CD14-positive monocyte (primary cell): ENCODE measurements around the gene SUCO. TPM values are rescaled to one million over a fixed set of nuclear protein-coding genes. Genes with fewer than 3 reads are reported as not detected.

Experiments
- DNase-seq, 3 donors: peaks; one replicate each; pipeline ENCODE4 v3.0.0-alpha.2; 2011 to 2022
- H2AFZ ChIP-seq: 2 replicates; pipeline ENCODE4 v1.6.0; 2012; ENCODE audit warnings: mild to moderate bottlenecking, low read depth, low read length, inconsistent platforms; ENCODE audit not compliant: insufficient read depth, poor library complexity, severe bottlenecking
- H3K27ac ChIP-seq, 2 donors: 1 replicate in 1 of 2; 2 replicates in 1 of 2; pipeline ENCODE4 v1.5.1; 2012 to 2013; ENCODE audit warnings: low read length in 2 of 2, control low read depth in 1 of 2, inconsistent platforms in 1 of 2, low read depth in 1 of 2, mild to moderate bottlenecking in 1 of 2
- H3K27me3 ChIP-seq, 2 donors: one replicate each; pipeline versions ENCODE4 v1.6.0 to v1.6.1; 2011 to 2013; ENCODE audit warnings: low read length in 2 of 2; ENCODE audit not compliant: control insufficient read depth in 2 of 2, insufficient read depth in 2 of 2
- H3K36me3 ChIP-seq, 2 donors: replicated peaks in 1 of 2; 1 replicate in 1 of 2; 2 replicates in 1 of 2; pipeline versions ENCODE4 v1.5.1 to v1.6.1; 2012 to 2013; ENCODE audit warnings: low read length in 2 of 2, control low read depth in 1 of 2, inconsistent platforms in 1 of 2, mild to moderate bottlenecking in 1 of 2; ENCODE audit not compliant: insufficient read depth in 2 of 2, control insufficient read depth in 1 of 2
- H3K4me1 ChIP-seq, 2 donors: 1 replicate in 1 of 2; 2 replicates in 1 of 2; pipeline versions ENCODE4 v1.5.1 to v1.6.1; 2012 to 2013; ENCODE audit warnings: low read length in 2 of 2, control low read depth in 1 of 2, inconsistent platforms in 1 of 2, mild to moderate bottlenecking in 1 of 2, moderate library complexity in 1 of 2; ENCODE audit not compliant: insufficient read depth in 2 of 2, control insufficient read depth in 1 of 2
- H3K4me2 ChIP-seq: replicated peaks from 2 replicates; pipeline ENCODE3; 2012; ENCODE audit warnings: low read length, moderate library complexity, mild to moderate bottlenecking; ENCODE audit not compliant: poor library complexity, severe bottlenecking; ENCODE audit errors: extremely low read depth
- H3K4me3 ChIP-seq, 3 experiments: fragments of 200-600 bp in 1 of 3; sonication (generic) in 1 of 3; replicated peaks in 1 of 3; 1 replicate in 2 of 3; 2 replicates in 1 of 3; pipeline ENCODE4 v1.5.1; 2011 to 2013; ENCODE audit warnings: low read length in 3 of 3, mild to moderate bottlenecking in 3 of 3, control low read depth in 2 of 3, low read depth in 2 of 3, inconsistent platforms in 1 of 3, moderate library complexity in 1 of 3
- H3K79me2 ChIP-seq: 2 replicates; pipeline ENCODE4 v1.6.0; 2012; ENCODE audit warnings: mild to moderate bottlenecking, control low read depth, inconsistent platforms, low read length, moderate library complexity; ENCODE audit not compliant: insufficient read depth
- H3K9ac ChIP-seq: 2 replicates; pipeline ENCODE4 v1.6.0; 2017; ENCODE audit warnings: low read length, mild to moderate bottlenecking; ENCODE audit not compliant: insufficient read depth, poor library complexity, severe bottlenecking
- H3K9me3 ChIP-seq, 2 donors: replicated peaks in 1 of 2; 1 replicate in 1 of 2; 2 replicates in 1 of 2; pipeline versions ENCODE4 v1.5.1 to v1.6.1; 2012 to 2013; ENCODE audit warnings: low read length in 2 of 2, control low read depth in 1 of 2; ENCODE audit not compliant: control insufficient read depth in 1 of 2, insufficient read depth in 1 of 2
- H4K20me1 ChIP-seq: 2 replicates; pipeline ENCODE4 v1.6.0; 2012; ENCODE audit warnings: mild to moderate bottlenecking, low read length, control low read depth, moderate library complexity; ENCODE audit not compliant: insufficient read depth
- H3K27ac Mint-ChIP-seq, 7 donors: one replicate each; pipeline ENCODE4 v1.8.0; 2020; ENCODE audit warnings: mild to moderate bottlenecking in 7 of 7, mixed read lengths in 7 of 7, moderate library complexity in 6 of 7, inconsistent platforms in 2 of 7
- H3K27me3 Mint-ChIP-seq, 3 donors: one replicate each; pipeline ENCODE4 v1.8.0; 2021 to 2022; ENCODE audit warnings: low read depth in 3 of 3, mild to moderate bottlenecking in 3 of 3, mixed read lengths in 3 of 3, moderate library complexity in 3 of 3, inconsistent platforms in 1 of 3
- H3K36me3 Mint-ChIP-seq, 2 donors: one replicate each; pipeline ENCODE4 v1.8.0; 2020; ENCODE audit warnings: mixed read lengths in 2 of 2, inconsistent platforms in 1 of 2, mild to moderate bottlenecking in 1 of 2
- H3K4me1 Mint-ChIP-seq: one replicate; pipeline ENCODE4 v1.8.0; 2020; ENCODE audit warnings: mild to moderate bottlenecking, mixed read lengths
- H3K4me3 Mint-ChIP-seq, 2 donors: one replicate each; pipeline ENCODE4 v1.8.0; 2020; ENCODE audit warnings: mild to moderate bottlenecking in 2 of 2, mixed read lengths in 2 of 2, moderate library complexity in 1 of 2
- H3K9me3 Mint-ChIP-seq, 7 donors: one replicate each; pipeline ENCODE4 v1.8.0; 2020 to 2022; ENCODE audit warnings: mixed read lengths in 7 of 7, mild to moderate bottlenecking in 6 of 7, moderate library complexity in 6 of 7, inconsistent platforms in 2 of 7
- CTCF ChIP-seq: fragments of 200-600 bp; IDR thresholded peaks from one replicate; pipeline ENCODE4 v1.8.0; 2022; ENCODE audit warnings: antibody characterized with exemption, mild to moderate bottlenecking
- whole genome bisulfite sequencing: methylation state at CpG from one replicate; pipeline ENCODE4 v1.1.5; 2013; ENCODE audit warnings: missing lambda C conversion rate; ENCODE audit not compliant: insufficient coverage; 5-methylcytosine and 5-hydroxymethylcytosine counted together
- intact Hi-C, 2 donors: fragments of 100-400 bp; cut with micrococcal nuclease; formaldehyde crosslinking; loops; one replicate each; pipeline versions ENCODE4 v1.15.0 to v1.15.1; 2023
- polyA plus RNA-seq, 3 donors: library from polyadenylated mRNA; depleted of rRNA in 1 of 3; unstranded in 2 of 3; stranded (reverse) in 1 of 3; fragments of 300-500 nt in 2 of 3; fragments of >200 nt in 1 of 3; fragmentation: Illumina TruSeq in 2 of 3; gene quantifications; 1 replicate in 2 of 3; 2 replicates in 1 of 3; pipeline ENCODE4 v1.2.3, GENCODE V29; 2012 to 2021

Gene SUCO
- polyA plus RNA-seq, 3 donors = 6.8 to 8.5 (median 6.8) TPM

DNA sequence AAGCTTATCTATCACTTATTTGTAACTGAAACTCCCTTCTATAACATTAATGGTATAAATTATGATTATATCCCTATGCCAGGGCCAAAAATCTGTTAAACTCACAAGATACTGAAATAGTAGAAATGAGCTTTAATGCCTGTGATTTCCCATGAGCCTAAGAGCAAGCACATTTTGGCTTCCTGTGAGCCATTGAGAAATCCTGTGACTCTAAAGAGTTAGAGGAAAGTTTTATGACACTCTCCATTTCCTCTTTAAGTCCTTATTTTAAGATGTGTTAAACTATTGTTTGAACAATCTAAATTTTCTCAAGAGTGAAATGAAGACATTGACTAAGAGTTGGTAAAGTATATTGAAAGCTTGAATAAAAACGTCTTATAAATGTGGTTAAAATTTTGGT, 45.6 kb downstream of the SUCO start:
- no peaks in the 10 kb centered on the region for H3K27me3 Mint-ChIP-seq
- intact Hi-C loops = no loop called here
- no peak overlapping the region for H3K4me2 ChIP-seq
- no peak for TF ChIP-seq CTCF
- no CpG with 5 or more reads among the region's 1 CpG for WGBS
- H3K4me3 ChIP-seq = no peak overlapping the region
- H3K27me3 ChIP-seq = no peaks in the 10 kb centered on the region
- H3K36me3 Mint-ChIP-seq = peaks cover 59 to 60% of the 10 kb centered on the region in 2 donors
- H3K9ac ChIP-seq = no peak overlapping the region
- peak overlapping the region in 1 of 2 donors; percentile 5 for H3K27ac ChIP-seq
- H3K4me1 Mint-ChIP-seq = peaks cover 5% of the 10 kb centered on the region
- peaks cover 59 to 90% of the 10 kb centered on the region in 2 donors for H3K36me3 ChIP-seq
- DNase-seq = peak; percentile 6 to 58 (median 29)
- H3K79me2 ChIP-seq = no peaks in the 10 kb centered on the region
- no peaks in the 10 kb centered on the region for H4K20me1 ChIP-seq
- no peaks in the 10 kb centered on the region for H3K9me3 ChIP-seq
- H3K27ac Mint-ChIP-seq = peak overlapping the region in 4 of 7 donors; percentile 13 to 84 (median 50)
- H3K4me1 ChIP-seq = no peaks in the 10 kb centered on the region
- H3K4me3 Mint-ChIP-seq = no peak overlapping the region
- H3K9me3 Mint-ChIP-seq = no peaks in the 10 kb centered on the region
- no peak overlapping the region for H2AFZ ChIP-seq

- Histone ChIP-seq H3K4me3 (no peak overlapping the region), H3K79me2 (no peaks in the 10 kb centered on the region), H3K4me1 (no peaks in the 10 kb centered on the region), H4K20me1 (no peaks in the 10 kb centered on the region), H3K27ac (peak overlapping the region in 1 of 2 donors; percentile 37), H3K9ac (no peak overlapping the region), H3K27me3 (no peaks in the 10 kb centered on the region), H3K4me2 (no peak overlapping the region), H3K36me3 (peaks cover 44 to 71% of the 10 kb centered on the region in 2 donors), H3K9me3 (no peaks in the 10 kb centered on the region), H2AFZ (no peak overlapping the region)
- intact Hi-C loops = no loop called here
- no peak for DNase-seq
- H3K27me3 Mint-ChIP-seq = no peaks in the 10 kb centered on the region
- H3K4me1 Mint-ChIP-seq = peaks cover 7% of the 10 kb centered on the region
- peaks cover 54% of the 10 kb centered on the region in 2 donors for H3K36me3 Mint-ChIP-seq
- no peaks in the 10 kb centered on the region for H3K9me3 Mint-ChIP-seq
- TF ChIP-seq CTCF = no peak
- H3K4me3 Mint-ChIP-seq = no peak overlapping the region
- H3K27ac Mint-ChIP-seq = peak overlapping the region in 4 of 7 donors; percentile 11 to 63 (median 35)
Observed at GRCh38 chr1:172581273-172581672, 48.3 kb downstream of the SUCO start.
